ENCODE data around the gene ZSWIM3.
"Not testable (repeated sequence)": the region's sequence is repeated elsewhere in the genome, so short reads cannot be mapped to it uniquely, and the experiment has no call there.

The ZSWIM3 gene

GRCh38 chr20:45861221-45862075 is 4.0 kb downstream of the ZSWIM3 start:
- peak; percentile 85 for DNase-seq

GRCh38 chr20:45863543-45864470 is 6.4 kb downstream of the ZSWIM3 start:
- peak; percentile 38 for DNase-seq

- no peak for DNase-seq
Observed at GRCh38 chr20:45866454-45866853, 9.0 kb downstream of the ZSWIM3 start.

- DNase-seq, result no peak
Observed at GRCh38 chr20:45867136-45867818, 9.9 kb downstream of the ZSWIM3 start.

- DNase-seq, result no peak
Observed at GRCh38 chr20:45867819-45868176, 10.4 kb downstream of the ZSWIM3 start.

GRCh38 chr20:45872626-45873025 is 15.2 kb downstream of the ZSWIM3 start:
- DNase-seq, result peak; percentile 49

GRCh38 chr20:45873409-45874103 is 16.1 kb downstream of the ZSWIM3 start:
- DNase-seq, result no peak

GRCh38 chr20:45874104-45874481 is 16.7 kb downstream of the ZSWIM3 start:
- DNase-seq, result not testable (repeated sequence)

GRCh38 chr20:45874576-45874975 is 17.2 kb downstream of the ZSWIM3 start:
- DNase-seq, result no peak

GRCh38 chr20:45878076-45878761 is 20.8 kb downstream of the ZSWIM3 start:
- no peak for DNase-seq

GRCh38 chr20:45880988-45881788 is 23.8 kb downstream of the ZSWIM3 start, which contains the start of gene ZSWIM1:
TSS of gene ZSWIM1 (plus strand) at chr20:45881227. CDS start at chr20:45882593, 1,366 bp downstream.
- peak; percentile 100 for DNase-seq

- no peak for DNase-seq
Observed at GRCh38 chr20:45882469-45883099, 25.2 kb downstream of the ZSWIM3 start.

- DNase-seq, result peak; percentile 81
Observed at GRCh38 chr20:45883100-45883469, 25.7 kb downstream of the ZSWIM3 start.

- no peak for DNase-seq
Observed at GRCh38 chr20:45886590-45887345, 29.4 kb downstream of the ZSWIM3 start.

GRCh38 chr20:45887346-45887715 is 29.9 kb downstream of the ZSWIM3 start, which contains the start of gene SPATA25:
TSS of gene SPATA25 (minus strand) at chr20:45887622. CDS start at chr20:45887590, 32 bp downstream.
- DNase-seq, result no peak

- no peak for DNase-seq
Observed at GRCh38 chr20:45888681-45889080, 31.3 kb downstream of the ZSWIM3 start.

- DNase-seq, result peak; percentile 93
Observed at GRCh38 chr20:45890077-45890984, 32.9 kb downstream of the ZSWIM3 start.
